GM23338 (cell line): Measurements from ENCODE around the gene RPL13. TPM values are rescaled to one million over a fixed set of nuclear protein-coding genes. Genes with fewer than 3 reads are reported as not detected.

Source experiments
- ATAC-seq: fragments of 200-7000 bp; cut with Tn5 transposase; 3 replicates; pipeline ENCODE4 v1.9.1; 2020
- DNase-seq: peaks from one replicate; pipeline ENCODE4 v3.0.0-alpha.2; 2015; ENCODE audit warnings: low spot score
- H2AFZ ChIP-seq: fragments of 200-600 bp; sonication (generic); 2 replicates; pipeline ENCODE4 v1.8.0; 2016; ENCODE audit warnings: antibody characterized with exemption, mild to moderate bottlenecking, moderate library complexity
- H3F3A ChIP-seq: fragments of 200-600 bp; sonication (generic); replicated peaks from 2 replicates; pipeline ENCODE4 v1.8.0; 2017; ENCODE audit warnings: antibody characterized with exemption, mixed run types, low read depth
- H3K27ac ChIP-seq: fragments of 200-600 bp; sonication (generic); 2 replicates; pipeline ENCODE4 v1.6.1; 2016; ENCODE audit warnings: low read depth
- H3K27me3 ChIP-seq: fragments of 200-600 bp; sonication (generic); 2 replicates; pipeline ENCODE4 v1.8.0; 2016; ENCODE audit warnings: mild to moderate bottlenecking, mixed run types, moderate library complexity; ENCODE audit not compliant: insufficient read depth
- H3K36me3 ChIP-seq: fragments of 200-600 bp; sonication (generic); 2 replicates; pipeline ENCODE4 v1.8.0; 2016; ENCODE audit warnings: mild to moderate bottlenecking; ENCODE audit not compliant: insufficient read depth
- H3K4me1 ChIP-seq: fragments of 200-600 bp; sonication (generic); 2 replicates; pipeline ENCODE4 v1.8.0; 2016; ENCODE audit warnings: mild to moderate bottlenecking, moderate library complexity; ENCODE audit not compliant: insufficient read depth
- H3K4me2 ChIP-seq: fragments of 200-600 bp; sonication (generic); 2 replicates; pipeline ENCODE4 v1.7.1; 2017; ENCODE audit warnings: mixed run types
- H3K4me3 ChIP-seq: fragments of 200-600 bp; sonication (generic); 2 replicates; pipeline ENCODE4 v1.6.1; 2016; ENCODE audit warnings: mixed run types
- H3K79me2 ChIP-seq: fragments of 200-600 bp; sonication (generic); replicated peaks from 2 replicates; pipeline ENCODE4 v1.8.0; 2017; ENCODE audit warnings: mild to moderate bottlenecking; ENCODE audit not compliant: insufficient read depth
- H3K9me2 ChIP-seq: fragments of 200-600 bp; sonication (generic); 2 replicates; pipeline ENCODE4 v1.8.0; 2017; ENCODE audit not compliant: insufficient read depth
- H4K20me1 ChIP-seq: fragments of 200-600 bp; sonication (generic); replicated peaks from 2 replicates; pipeline ENCODE4 v1.8.0; 2017; ENCODE audit warnings: mild to moderate bottlenecking; ENCODE audit not compliant: insufficient read depth
- H3K27ac Mint-ChIP-seq: 2 replicates; pipeline ENCODE4 v1.8.0; 2020; ENCODE audit warnings: inconsistent platforms, mild to moderate bottlenecking, moderate library complexity, mixed read lengths
- H3K27me3 Mint-ChIP-seq: 3 replicates; pipeline ENCODE4 v1.8.0; 2022; ENCODE audit warnings: low read depth, mild to moderate bottlenecking, moderate library complexity, mixed read lengths, inconsistent platforms; ENCODE audit not compliant: insufficient read depth, poor library complexity
- H3K36me3 Mint-ChIP-seq: 3 replicates; pipeline ENCODE4 v1.8.0; 2021; ENCODE audit warnings: low read depth, mild to moderate bottlenecking, inconsistent platforms, moderate library complexity, mixed read lengths
- H3K4me1 Mint-ChIP-seq: 3 replicates; pipeline ENCODE4 v1.8.0; 2020; ENCODE audit warnings: mild to moderate bottlenecking, inconsistent platforms, mixed read lengths
- H3K4me3 Mint-ChIP-seq: 3 replicates; pipeline ENCODE4 v1.8.0; 2021; ENCODE audit warnings: moderate library complexity, mild to moderate bottlenecking, inconsistent platforms, mixed read lengths
- H3K9me3 Mint-ChIP-seq: 3 replicates; pipeline ENCODE4 v1.8.0; 2020; ENCODE audit warnings: moderate library complexity, mild to moderate bottlenecking, inconsistent platforms, mixed read lengths
- CREB1 ChIP-seq: fragments of 250-450 bp; sonication (Bioruptor Pico); IDR thresholded peaks from 2 replicates; pipeline ENCODE4 v1.5.0; 2020; ENCODE audit warnings: low read depth, mild to moderate bottlenecking, moderate library complexity
- CTCF ChIP-seq, 2 experiments: fragments of 200-600 bp in 1 of 2; sonication (generic) in 1 of 2; conservative IDR thresholded peaks; 2 replicates each; pipeline versions ENCODE4 v1.5.1 to v1.6.1; 2016 to 2017; ENCODE audit warnings: antibody characterized with exemption in 2 of 2, low read depth in 2 of 2, mild to moderate bottlenecking in 2 of 2, moderate library complexity in 1 of 2
- ETS1 ChIP-seq: IDR thresholded peaks from 2 replicates; pipeline ENCODE4 v1.6.1; 2016; ENCODE audit warnings: antibody characterized with exemption
- EZH2 ChIP-seq: fragments of 200-600 bp; sonication (generic); IDR thresholded peaks from one replicate; pipeline ENCODE4 v1.8.0; 2017; ENCODE audit warnings: antibody characterized with exemption, mild to moderate bottlenecking, low read depth; ENCODE audit not compliant: unreplicated experiment
- EZH2phosphoT487 ChIP-seq: fragments of 200-600 bp; sonication (generic); IDR thresholded peaks from one replicate; pipeline ENCODE4 v1.8.1; 2018; ENCODE audit warnings: antibody characterized with exemption; ENCODE audit not compliant: unreplicated experiment
- JUNB ChIP-seq: IDR thresholded peaks from one replicate; pipeline ENCODE4 v1.6.1; 2016; ENCODE audit warnings: antibody characterized with exemption; ENCODE audit not compliant: unreplicated experiment
- NANOG ChIP-seq: IDR thresholded peaks from 2 replicates; pipeline ENCODE4 v1.6.1; 2016; ENCODE audit warnings: antibody characterized with exemption, borderline replicate concordance
- POLR2AphosphoS5 ChIP-seq: IDR thresholded peaks from 2 replicates; pipeline ENCODE4 v1.6.1; 2016; ENCODE audit warnings: antibody characterized with exemption, low read depth
- REST ChIP-seq: IDR thresholded peaks from one replicate; pipeline ENCODE4 v1.6.1; 2018; ENCODE audit warnings: antibody characterized with exemption; ENCODE audit not compliant: unreplicated experiment
- STAT1 ChIP-seq: IDR thresholded peaks from one replicate; pipeline ENCODE4 v1.6.1; 2016; ENCODE audit warnings: antibody characterized with exemption; ENCODE audit not compliant: unreplicated experiment
- ZNF114 ChIP-seq: fragments of 250-450 bp; sonication (Bioruptor Pico); IDR thresholded peaks from 2 replicates; pipeline ENCODE4 v1.5.0; 2020; ENCODE audit warnings: mild to moderate bottlenecking, moderate library complexity
- ZNF331 ChIP-seq: fragments of 250-450 bp; sonication (Bioruptor Pico); IDR thresholded peaks from 2 replicates; pipeline ENCODE4 v1.5.0; 2020; ENCODE audit warnings: low read depth, mild to moderate bottlenecking, moderate library complexity
- ZNF462 ChIP-seq: fragments of 250-450 bp; sonication (Bioruptor Pico); IDR thresholded peaks from 2 replicates; pipeline ENCODE4 v1.5.0; 2020; ENCODE audit warnings: mild to moderate bottlenecking, moderate library complexity
- polyA plus RNA-seq: library from polyadenylated mRNA; unstranded; fragments of >200 nt; fragmentation: Nextera tagmentation; extraction: Ambion mirVana; gene quantifications from 2 replicates; pipeline ENCODE4 v1.2.1, GENCODE V29; 2016
- total RNA-seq: library from RNA; depleted of rRNA; stranded (reverse); fragments of >200 nt; shearing (Covaris generic); gene quantifications from 2 replicates; pipeline ENCODE4 v1.2.3, GENCODE V29; 2014

RPL13 gene
- total and polyA plus RNA-seq, 2 experiments from 2014 or later, result 3,489 to 3,617 TPM

- Histone ChIP-seq H3K27me3 (no peaks in the 10 kb centered on the region), H3K4me3 (no peak overlapping the region), H3F3A (no peaks in the 10 kb centered on the region), H3K9me2 (no peaks in the 10 kb centered on the region), H3K27ac (no peak overlapping the region), H3K4me2 (no peak overlapping the region), H2AFZ (no peak overlapping the region), H4K20me1 (no peaks in the 10 kb centered on the region), H3K79me2 (no peaks in the 10 kb centered on the region), H3K4me1 (peaks cover 5% of the 10 kb centered on the region; the same call in 1 of the 2 replicates), H3K36me3 (no peaks in the 10 kb centered on the region)
- DNase-seq (no peak), ATAC-seq (no peak)
- peaks cover 11% of the 10 kb centered on the region for H3K27me3 Mint-ChIP-seq
- no peak overlapping the region for H3K27ac Mint-ChIP-seq
- peaks cover 4% of the 10 kb centered on the region for H3K4me1 Mint-ChIP-seq
- H3K9me3 Mint-ChIP-seq, result no peaks in the 10 kb centered on the region
- TF ChIP-seq POLR2AphosphoS5 (no peak), ZNF114 (no peak), REST (no peak), EZH2phosphoT487 (no peak), ZNF462 (CRISPR knock-in tag) (no peak), JUNB (no peak), STAT1 (no peak), ZNF331 (CRISPR knock-in tag) (no peak), ETS1 (no peak), NANOG (no peak), EZH2 (no peak), CREB1 (CRISPR knock-in tag) (no peak), CTCF (conservative IDR thresholded peaks at IDR 0.05; ENCODE audit: low read depth in 2 of 2) (no peak)
- no peak overlapping the region for H3K4me3 Mint-ChIP-seq
- no peaks in the 10 kb centered on the region for H3K36me3 Mint-ChIP-seq
Measured at GRCh38 chr16:89596957-89597649, 36.6 kb downstream of the RPL13 start.
